Measurements from ENCODE around the gene NFILZ. TPM values are rescaled to one million over a fixed set of nuclear protein-coding genes. Genes with fewer than 3 reads are reported as not detected.

The NFILZ gene
- total RNA-seq, 2 experiments from 2014 or later: not detected

DNA sequence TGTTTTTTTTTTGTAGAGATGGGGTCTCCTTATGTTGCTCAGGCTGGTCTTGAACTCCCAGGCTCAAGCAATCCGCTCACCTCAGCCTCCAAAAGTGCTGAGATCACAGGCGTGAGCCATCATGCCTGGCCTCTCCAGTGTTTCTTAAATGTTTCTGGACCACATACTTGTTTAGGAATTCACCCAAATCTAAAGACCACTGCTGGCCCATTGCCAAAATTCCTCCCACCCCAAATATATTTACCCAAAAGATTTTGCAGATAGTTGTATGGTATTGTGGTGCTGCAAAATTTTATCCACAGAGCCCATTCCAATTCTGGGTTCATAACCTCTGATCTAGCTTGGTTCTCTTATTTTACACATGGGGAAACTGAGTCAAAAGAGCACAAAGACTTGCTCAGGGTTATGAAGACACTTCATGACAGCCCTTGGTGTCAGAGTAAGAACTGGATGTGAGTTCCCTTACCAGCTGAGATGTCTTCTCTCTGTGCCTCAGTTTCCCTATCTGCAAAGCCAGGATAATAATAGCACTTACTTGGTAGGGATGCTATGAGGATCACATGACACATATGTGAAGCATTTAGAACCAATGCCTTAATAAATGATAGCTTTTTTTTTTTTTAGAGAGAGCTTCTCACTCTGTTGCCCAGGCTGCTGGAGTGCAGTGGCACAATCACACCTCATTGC is 10.9 kb downstream of the NFILZ start:
- H3K27ac Mint-ChIP-seq: no peak overlapping the region
- no peaks in the 10 kb centered on the region for H3K36me3 Mint-ChIP-seq
- ATAC-seq (ENCODE audit: low read depth): no peak
- no peaks in the 10 kb centered on the region for H3K9me3 Mint-ChIP-seq
- POLR2A ChIA-PET: no interaction called here
- H3K4me1 Mint-ChIP-seq: peaks cover 7% of the 10 kb centered on the region
- no peak for DNase-seq
- H3K4me3 Mint-ChIP-seq: no peak overlapping the region
- peaks cover 27% of the 10 kb centered on the region for H3K27me3 Mint-ChIP-seq

DNA sequence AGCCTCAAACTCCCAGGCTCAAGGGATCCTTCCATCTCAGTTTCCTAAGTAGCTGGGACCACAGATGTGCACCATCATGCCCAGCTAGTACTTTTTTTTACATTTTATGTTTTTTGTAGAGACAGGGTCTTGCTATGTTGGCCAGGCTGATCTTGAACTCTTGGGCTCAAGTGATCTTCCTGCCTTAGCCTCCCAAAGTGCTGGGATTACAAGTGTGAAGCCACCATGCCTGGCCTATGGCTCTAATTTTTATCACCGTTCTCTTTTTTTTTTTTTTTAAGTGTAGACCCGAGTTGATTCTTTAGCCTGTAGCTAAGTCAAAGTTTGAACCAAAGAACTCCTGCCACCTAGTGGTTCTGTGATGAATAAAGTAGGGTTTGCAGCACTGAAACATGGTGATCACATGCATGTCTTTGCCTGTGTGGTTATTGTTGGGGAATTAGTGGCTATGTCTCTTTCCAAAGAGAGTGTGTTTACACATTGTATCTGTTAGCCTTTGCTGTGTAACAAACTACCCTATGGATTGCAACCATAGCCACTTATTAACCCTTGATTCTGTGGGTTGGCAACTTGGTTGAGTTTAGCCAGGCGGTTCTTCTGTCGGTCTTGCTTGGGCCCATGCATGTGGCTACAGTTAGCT is 11.6 kb downstream of the NFILZ start:
- Mint-ChIP-seq H3K4me1 (peaks cover 10% of the 10 kb centered on the region), H3K9me3 (no peaks in the 10 kb centered on the region), H3K36me3 (no peaks in the 10 kb centered on the region), H3K27ac (no peak overlapping the region), H3K27me3 (peaks cover 23% of the 10 kb centered on the region), H3K4me3 (no peak overlapping the region)
- DNase-seq (no peak), ATAC-seq (ENCODE audit: low read depth) (no peak)
- POLR2A ChIA-PET: no interaction called here

DNA sequence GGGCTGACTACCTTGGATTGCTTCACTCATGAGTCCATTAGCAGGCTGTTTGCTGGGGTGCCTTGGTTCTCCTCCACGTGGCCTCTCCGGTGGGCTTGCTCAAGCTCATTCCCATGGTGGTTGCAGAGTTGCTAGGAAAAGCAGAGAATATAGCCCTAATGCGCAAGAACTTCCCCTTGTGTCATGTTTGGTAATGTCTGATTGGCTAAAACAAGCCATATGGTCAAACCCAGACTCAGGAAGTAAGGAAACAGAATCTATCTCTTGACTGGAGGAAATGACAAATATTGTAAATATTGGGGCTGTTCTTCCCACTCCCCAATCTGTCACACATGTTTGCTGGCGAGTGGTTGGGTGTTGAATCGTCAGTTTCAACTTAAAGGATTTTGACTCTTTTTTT is 12.1 kb downstream of the NFILZ start:
- Mint-ChIP-seq H3K9me3 (no peaks in the 10 kb centered on the region), H3K27ac (no peak overlapping the region), H3K4me3 (no peak overlapping the region), H3K27me3 (peaks cover 23% of the 10 kb centered on the region), H3K4me1 (peaks cover 10% of the 10 kb centered on the region), H3K36me3 (no peaks in the 10 kb centered on the region)
- ATAC-seq (ENCODE audit: low read depth) (no peak), DNase-seq (no peak)
- POLR2A ChIA-PET: no interaction called here

DNA sequence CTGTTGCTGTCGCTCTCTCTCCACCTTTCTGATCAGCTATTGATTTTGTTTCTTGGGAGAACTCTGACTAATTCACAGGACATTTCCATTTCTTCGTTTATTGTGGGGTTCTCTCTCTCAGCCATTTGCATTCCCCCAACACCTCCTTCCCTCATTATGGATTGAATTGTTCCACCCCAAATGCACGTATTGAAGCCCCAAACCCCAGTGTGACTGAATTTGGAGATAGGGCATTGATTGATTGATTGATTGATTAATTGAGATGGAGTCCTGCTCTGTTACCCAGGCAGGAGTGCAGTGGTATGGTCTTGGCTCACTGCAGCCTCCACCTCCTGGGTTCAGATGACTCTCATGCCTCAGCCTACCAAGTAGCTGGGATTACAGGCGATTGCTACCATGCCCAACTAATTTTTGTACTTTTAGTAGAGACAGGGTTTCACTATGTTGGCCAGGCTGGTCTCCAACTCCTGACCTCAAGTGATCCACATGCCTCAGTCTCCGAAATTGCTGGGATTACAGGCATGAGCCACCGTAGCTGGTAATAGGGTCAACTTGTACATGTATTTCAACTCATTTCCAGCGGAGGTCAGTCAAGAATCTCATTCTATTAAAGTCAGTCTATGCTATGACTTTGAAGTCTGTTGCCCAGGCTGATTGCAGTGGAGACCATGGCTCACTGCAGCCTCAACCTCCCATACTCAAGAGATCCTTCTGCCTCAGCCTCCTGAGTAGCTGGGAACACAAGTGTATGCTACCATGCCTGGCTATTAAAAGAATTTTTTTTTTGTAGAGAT is 13.6 kb downstream of the NFILZ start:
- ATAC-seq (ENCODE audit: low read depth): no peak
- DNase-seq: no peak
- H3K4me1 Mint-ChIP-seq: peaks cover 5% of the 10 kb centered on the region
- H3K4me3 Mint-ChIP-seq: no peak overlapping the region
- POLR2A ChIA-PET: no interaction called here
- H3K27ac Mint-ChIP-seq: no peak overlapping the region
- peaks cover 16% of the 10 kb centered on the region for H3K27me3 Mint-ChIP-seq
- no peaks in the 10 kb centered on the region for H3K9me3 Mint-ChIP-seq
- no peaks in the 10 kb centered on the region for H3K36me3 Mint-ChIP-seq

DNA sequence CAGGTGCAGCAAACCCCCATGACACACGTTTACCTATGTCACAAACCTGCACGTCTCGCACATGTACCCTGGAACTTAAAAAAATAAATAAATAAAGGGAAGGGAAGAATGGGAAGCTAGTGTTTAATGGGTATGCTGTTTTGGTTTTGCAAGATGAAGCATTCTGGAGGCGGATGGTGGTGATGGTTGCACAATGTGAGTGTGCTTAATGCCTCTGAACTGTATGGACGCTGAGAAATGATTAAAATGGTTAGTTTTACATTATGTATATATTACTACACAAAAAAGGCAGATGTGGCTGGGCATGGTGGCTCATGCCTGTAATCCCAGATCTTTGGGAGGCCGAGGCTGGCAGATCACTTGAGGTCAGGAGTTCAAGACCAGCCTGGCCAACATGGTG is 17.8 kb downstream of the NFILZ start:
- POLR2A ChIA-PET: no interaction called here
- H3K4me3 Mint-ChIP-seq: no peak overlapping the region
- ATAC-seq (ENCODE audit: low read depth): no peak
- H3K27me3 Mint-ChIP-seq: peaks cover 22% of the 10 kb centered on the region
- no peak overlapping the region for H3K27ac Mint-ChIP-seq
- no peak for DNase-seq
- H3K4me1 Mint-ChIP-seq: peaks cover 5% of the 10 kb centered on the region
- H3K36me3 Mint-ChIP-seq: no peaks in the 10 kb centered on the region
- no peaks in the 10 kb centered on the region for H3K9me3 Mint-ChIP-seq

DNA sequence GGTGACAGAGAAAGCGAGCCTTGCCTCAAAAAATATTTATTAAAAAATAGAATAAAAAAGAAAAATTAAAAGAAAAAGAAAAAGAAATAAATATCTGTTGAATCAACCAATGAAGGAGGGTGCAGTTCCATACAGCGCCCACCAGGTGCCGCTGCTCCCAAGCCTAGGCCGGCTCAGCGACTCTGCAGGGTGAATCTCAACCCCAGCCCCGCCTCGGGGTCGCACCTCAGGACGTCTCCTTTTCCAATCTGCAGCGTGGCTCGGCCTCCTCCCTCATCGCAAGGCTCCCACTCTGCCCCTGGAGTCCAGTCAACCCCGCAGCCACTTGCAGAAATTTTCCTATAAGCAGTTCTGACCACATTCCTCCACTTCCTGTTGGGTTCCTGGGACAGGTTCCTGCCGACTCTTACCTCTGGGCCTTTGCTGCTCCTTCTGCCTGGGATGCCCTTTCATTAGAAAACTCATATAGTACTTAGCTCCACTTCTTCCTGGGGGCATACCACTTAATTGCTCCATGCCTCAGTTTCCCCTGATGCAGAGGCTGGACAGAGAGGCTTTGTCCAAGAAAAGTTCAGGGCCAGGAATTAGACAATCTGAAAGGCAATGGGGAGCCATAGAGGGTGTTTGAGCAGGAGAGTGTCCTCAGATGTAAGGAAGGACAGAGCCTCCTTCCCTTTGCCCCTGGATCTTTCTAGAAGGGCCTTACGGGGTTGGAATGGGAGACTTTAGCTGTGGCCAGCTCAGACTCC is 24.3 kb downstream of the NFILZ start:
- H3K9me3 Mint-ChIP-seq: no peaks in the 10 kb centered on the region
- peak overlapping the region; percentile 32 for H3K27ac Mint-ChIP-seq
- H3K27me3 Mint-ChIP-seq: peaks cover 8% of the 10 kb centered on the region
- ATAC-seq (ENCODE audit: low read depth) (peak; percentile 52), DNase-seq (peak; percentile 84)
- H3K36me3 Mint-ChIP-seq: no peaks in the 10 kb centered on the region
- peak overlapping the region; percentile 68 for H3K4me3 Mint-ChIP-seq
- H3K4me1 Mint-ChIP-seq: peaks cover 12% of the 10 kb centered on the region
- POLR2A ChIA-PET: interaction anchor here (2.7 kb wide), 1 partner anchor 39 kb away, joined by 19 read pairs; no protein-coding TSS in a partner anchor

DNA sequence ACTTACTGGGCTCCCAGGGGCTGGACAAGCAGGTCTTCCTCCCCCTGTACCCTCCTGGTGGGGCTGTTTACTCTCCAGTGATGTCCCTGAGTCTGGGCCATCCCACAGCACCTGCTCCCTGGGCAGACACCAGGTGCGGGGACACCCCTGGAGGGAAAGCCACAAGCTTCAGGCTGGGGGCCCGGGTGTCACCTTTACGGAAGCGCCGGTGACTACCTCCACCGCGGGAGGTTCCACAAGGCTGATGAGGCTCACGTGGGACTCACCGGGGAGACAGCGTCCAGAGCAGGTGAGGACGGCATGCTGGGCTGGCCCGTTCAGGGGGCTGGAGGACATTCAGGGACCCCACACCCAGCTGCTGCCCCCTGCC is 24.9 kb downstream of the NFILZ start:
- ATAC-seq (ENCODE audit: low read depth): peak; percentile 65
- peaks cover 8% of the 10 kb centered on the region for H3K27me3 Mint-ChIP-seq
- H3K36me3 Mint-ChIP-seq: no peaks in the 10 kb centered on the region
- H3K4me1 Mint-ChIP-seq: peaks cover 12% of the 10 kb centered on the region
- POLR2A ChIA-PET: interaction anchor here (2.7 kb wide), 1 partner anchor 38 kb away, joined by 19 read pairs; no protein-coding TSS in a partner anchor
- H3K9me3 Mint-ChIP-seq: no peaks in the 10 kb centered on the region
- peak; percentile 64 for DNase-seq
- peak overlapping the region; percentile 38 for H3K4me3 Mint-ChIP-seq
- no peak overlapping the region for H3K27ac Mint-ChIP-seq

DNA sequence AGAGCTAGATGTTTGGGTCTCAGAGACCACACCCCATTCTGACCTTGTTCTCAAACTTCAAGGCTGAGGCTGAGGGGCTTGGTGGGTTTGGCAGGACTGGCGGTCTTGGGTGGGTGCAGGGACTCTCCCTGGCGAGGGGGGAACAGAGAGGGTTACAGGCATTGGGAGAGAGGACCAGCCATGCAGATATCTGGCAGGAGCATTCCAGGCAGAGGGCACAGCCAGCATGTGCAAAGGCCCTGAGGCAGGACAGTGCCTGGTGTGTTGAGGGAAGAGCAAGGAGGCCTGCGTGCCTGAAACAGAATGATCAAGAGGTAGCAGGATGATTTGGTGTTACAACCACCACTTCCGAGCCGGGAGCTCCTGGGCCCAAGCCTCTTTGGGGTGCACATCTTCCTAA is 27.4 kb downstream of the NFILZ start:
- POLR2A ChIA-PET: no interaction called here
- Mint-ChIP-seq H3K9me3 (no peaks in the 10 kb centered on the region), H3K4me1 (peaks cover 13% of the 10 kb centered on the region), H3K4me3 (no peak overlapping the region), H3K27ac (peak overlapping the region; percentile 37), H3K36me3 (no peaks in the 10 kb centered on the region), H3K27me3 (peaks cover 14% of the 10 kb centered on the region)
- DNase-seq: no peak
- no peak for ATAC-seq (ENCODE audit: low read depth)

DNA sequence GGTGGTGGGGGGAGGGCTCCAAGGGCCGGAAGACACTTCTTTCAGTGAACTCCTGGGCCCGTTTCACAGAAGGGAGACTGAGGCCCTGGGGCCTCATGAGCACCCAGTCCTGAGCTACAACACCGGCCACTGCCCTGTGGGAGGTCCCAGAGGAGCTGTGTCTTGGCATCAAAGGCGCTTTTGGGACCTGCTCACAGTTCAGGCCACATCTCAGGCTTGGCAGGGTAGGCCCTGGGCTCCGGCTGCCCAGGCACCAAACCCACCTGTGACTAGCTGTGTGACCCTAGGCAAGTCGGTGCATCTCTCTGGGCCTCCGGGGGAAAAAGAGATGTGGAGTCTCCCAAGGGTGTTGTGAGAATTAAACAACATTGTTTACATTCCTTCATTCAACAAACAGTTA is 29.5 kb downstream of the NFILZ start:
- peaks cover 24% of the 10 kb centered on the region for H3K4me1 Mint-ChIP-seq
- H3K27ac Mint-ChIP-seq: no peak overlapping the region
- H3K4me3 Mint-ChIP-seq: no peak overlapping the region
- peaks cover 12% of the 10 kb centered on the region for H3K27me3 Mint-ChIP-seq
- no peaks in the 10 kb centered on the region for H3K36me3 Mint-ChIP-seq
- ATAC-seq (ENCODE audit: low read depth): no peak
- no peaks in the 10 kb centered on the region for H3K9me3 Mint-ChIP-seq
- no peak for DNase-seq
- POLR2A ChIA-PET: no interaction called here

DNA sequence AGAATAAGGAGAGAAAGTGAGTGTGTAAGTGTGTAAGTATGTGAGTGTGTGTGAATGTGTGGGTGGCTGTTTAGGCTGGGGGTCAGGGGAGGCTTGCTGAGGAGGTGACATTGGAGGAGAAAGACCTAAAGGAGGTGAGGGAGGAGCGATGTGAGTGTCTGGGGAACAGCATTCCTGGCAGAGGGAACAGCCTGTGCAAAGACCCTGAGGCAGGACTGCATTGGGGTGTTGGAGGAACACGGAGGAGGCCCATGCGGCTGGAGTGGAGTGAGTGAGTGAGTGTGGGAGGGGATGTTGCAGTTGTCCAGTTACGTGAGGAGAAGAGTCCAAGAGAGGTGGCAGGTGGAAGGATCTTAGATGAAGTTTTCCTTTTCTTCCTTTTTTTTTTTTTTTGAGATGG is 31.8 kb downstream of the NFILZ start:
- POLR2A ChIA-PET: no interaction called here
- Mint-ChIP-seq H3K27me3 (peaks cover 12% of the 10 kb centered on the region), H3K27ac (peak overlapping the region; percentile 5), H3K4me3 (no peak overlapping the region), H3K9me3 (no peaks in the 10 kb centered on the region), H3K36me3 (no peaks in the 10 kb centered on the region), H3K4me1 (peaks cover 34% of the 10 kb centered on the region)
- ATAC-seq (ENCODE audit: low read depth): no peak
- no peak for DNase-seq

DNA sequence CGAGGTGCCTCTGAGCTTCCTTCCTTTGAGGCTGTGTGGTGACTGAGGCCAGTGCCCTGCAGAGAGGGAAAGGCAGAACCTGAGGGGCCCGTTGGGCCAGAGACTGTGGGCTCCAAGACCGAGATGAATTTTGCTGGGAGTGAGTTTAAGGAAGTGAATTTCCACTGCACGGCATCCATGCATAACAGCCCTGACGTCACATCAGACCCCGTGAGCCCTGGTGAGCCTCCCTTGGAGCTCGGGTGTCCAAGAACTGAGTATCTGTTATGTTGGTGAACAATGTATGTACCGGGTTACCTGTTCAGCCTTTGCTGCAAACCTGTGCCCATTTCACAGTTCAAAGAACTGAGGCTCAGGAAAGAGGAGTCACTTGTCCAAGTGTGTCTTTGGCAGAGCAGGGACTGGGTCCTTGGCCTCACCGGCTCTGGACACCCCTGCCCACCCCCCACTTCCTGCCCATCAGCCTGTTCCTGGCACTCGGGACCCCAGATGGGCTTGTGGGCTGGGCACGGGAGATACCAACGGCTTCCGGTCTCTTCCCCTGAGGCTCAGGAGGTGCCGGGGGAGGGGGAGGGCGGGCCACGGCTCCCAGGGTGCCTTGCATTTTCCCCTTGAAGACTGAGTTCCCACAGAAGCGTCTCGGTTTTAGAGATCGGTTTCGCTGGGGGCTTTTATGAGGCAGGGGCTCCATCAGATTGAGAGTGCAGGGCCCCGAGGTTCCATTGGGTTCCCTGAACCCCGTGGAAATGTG is 33.7 kb downstream of the NFILZ start:
- H3K4me1 Mint-ChIP-seq: peaks cover 41% of the 10 kb centered on the region

DNA sequence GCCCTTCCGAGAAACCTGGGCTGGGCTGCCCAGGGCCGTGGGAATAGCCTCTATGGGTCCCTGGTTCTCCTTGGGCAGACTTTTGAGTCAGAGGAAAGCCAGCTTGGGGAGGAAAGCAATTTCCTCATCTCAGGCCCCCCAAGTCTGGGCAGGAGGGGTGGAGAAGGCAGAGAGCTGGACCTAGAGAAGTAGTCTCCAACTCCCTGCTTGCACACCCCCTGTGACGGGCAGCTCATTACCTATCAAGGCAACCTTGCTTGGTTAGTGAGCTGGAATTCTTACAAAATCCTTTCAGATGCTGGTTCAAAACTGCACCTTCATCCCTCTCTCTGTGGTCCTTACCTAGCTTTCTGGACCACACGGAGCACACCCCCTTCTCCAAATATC is 34.2 kb downstream of the NFILZ start:
- no peak for ATAC-seq (ENCODE audit: low read depth)
- DNase-seq: no peak
- Mint-ChIP-seq H3K4me1 (peaks cover 46% of the 10 kb centered on the region), H3K27me3 (peaks cover 8% of the 10 kb centered on the region), H3K9me3 (peaks cover 5% of the 10 kb centered on the region), H3K27ac (no peak overlapping the region), H3K36me3 (peaks cover 3% of the 10 kb centered on the region), H3K4me3 (peak overlapping the region; percentile 8)
- POLR2A ChIA-PET: interaction anchor here (0.6 kb wide), 2 partner anchors 90 to 272 kb away, joined by 3 to 4 read pairs; no protein-coding TSS in a partner anchor

More for the DNA sequence above, 33.7 kb downstream of the NFILZ start:
- peak overlapping the region; percentile 36 for H3K4me3 Mint-ChIP-seq
- POLR2A ChIA-PET: interaction anchor here (0.6 to 1.0 kb wide), 2 partner anchors 30 to 272 kb away, joined by 3 read pairs; no protein-coding TSS in a partner anchor
- peaks cover 3% of the 10 kb centered on the region for H3K36me3 Mint-ChIP-seq
- ATAC-seq (ENCODE audit: low read depth) (peak; percentile 46), DNase-seq (peak; percentile 62)
- H3K27ac Mint-ChIP-seq: peak overlapping the region; percentile 78
- H3K9me3 Mint-ChIP-seq: peaks cover 5% of the 10 kb centered on the region
- peaks cover 8% of the 10 kb centered on the region for H3K27me3 Mint-ChIP-seq

Measured in activated naive CD8-positive, alpha-beta T cell treated with anti-CD3 and anti-CD28 coated beads, Interleukin-2, amount 10 ng/mL, durations not matched to agents 7 days and 5 days (primary cell).